ENCODE results near the gene IL23R. TPM values are rescaled to one million over a fixed set of nuclear protein-coding genes. Genes with fewer than 3 reads are reported as not detected.

Gene IL23R
- total and polyA plus RNA-seq, 5 donors, result not detected

DNA sequence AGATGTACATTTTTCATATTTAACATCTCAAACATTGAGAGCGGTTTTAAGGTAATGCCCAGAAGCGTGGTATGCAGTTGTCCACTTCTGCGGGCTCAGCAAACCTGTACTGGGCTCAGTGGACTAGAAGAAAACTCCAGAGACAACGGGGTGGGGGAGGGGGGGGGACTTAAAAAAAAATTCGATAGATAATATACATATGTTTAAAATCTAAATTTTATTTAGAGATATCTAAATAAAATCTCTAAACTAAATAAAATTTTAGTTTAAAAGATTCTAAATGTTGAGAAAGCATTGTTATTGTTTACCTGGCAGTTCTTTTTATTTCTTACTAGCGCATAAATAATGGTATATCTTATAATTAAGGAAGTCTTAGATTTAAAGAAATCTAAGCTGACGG lies 140.3 kb downstream of the IL23R start:
- intact Hi-C loops (cut with DNase I), result no loop called here
- no peak for ATAC-seq

GRCh38 chr1:67307251-67308060 lies 141.2 kb downstream of the IL23R start, which contains the start of gene IL12RB2:
Gene IL12RB2, plus strand, starts transcription at chr1:67307873. Its CDS starts 12,496 bp downstream, at chr1:67320369.
- no peak within 1 kb of the TSS for H3K27ac ChIP-seq (ENCODE audit: low read length)
- 3% methylated on average over 75 of the region's 75 CpGs for WGBS
- intact Hi-C loops (cut with DNase I), result no loop called here
- H3K4me3 ChIP-seq (ENCODE audit: low read length), result peak within 1 kb of the TSS; percentile 55
- no peaks in the 10 kb centered on the region for H3K9me3 ChIP-seq (ENCODE audit: control insufficient read depth, low read length)
- ATAC-seq (peak; percentile 50 to 62), DNase-seq (peak; percentile 13 to 61 (median 58))
- H3K4me1 ChIP-seq (ENCODE audit: control insufficient read depth, insufficient read depth, low read length), result no peaks in the 10 kb centered on the region
- H3K27me3 ChIP-seq (ENCODE audit: control insufficient read depth, insufficient read depth), result no peaks in the 10 kb centered on the region

More for the DNA sequence above, 140.3 kb downstream of the IL23R start:
- H3K4me3 ChIP-seq (ENCODE audit: low read length), result no peak overlapping the region
- H3K9me3 ChIP-seq (ENCODE audit: control insufficient read depth, low read length), result no peaks in the 10 kb centered on the region
- no peaks in the 10 kb centered on the region for H3K4me1 ChIP-seq (ENCODE audit: control insufficient read depth, insufficient read depth, low read length)
- no peak overlapping the region for H3K27ac ChIP-seq (ENCODE audit: low read length)
- DNase-seq, result no peak
- no peaks in the 10 kb centered on the region for H3K27me3 ChIP-seq (ENCODE audit: control insufficient read depth, insufficient read depth)
- WGBS, result 89% methylated on average over 7 of the region's 7 CpGs

DNA sequence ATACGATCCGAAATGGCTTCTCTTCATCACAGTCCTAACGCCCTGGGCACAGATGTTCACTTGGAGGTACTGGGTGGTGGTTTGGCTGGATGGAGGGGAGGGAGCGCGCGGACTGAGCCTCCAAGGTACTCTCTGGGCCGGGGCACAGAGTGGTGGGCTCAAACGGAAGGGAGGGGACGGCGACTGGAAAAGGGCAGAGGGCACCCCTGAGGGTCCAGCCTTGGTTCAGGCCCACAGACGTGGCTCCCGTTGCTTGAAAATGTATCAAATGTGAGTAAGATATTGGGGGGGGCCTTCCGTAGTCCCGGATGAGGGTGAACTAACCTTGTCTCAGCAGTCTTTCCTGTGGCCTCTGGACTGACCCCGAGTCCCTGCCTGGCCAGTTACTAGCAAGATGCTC lies 141.9 kb downstream of the IL23R start:
- no peaks in the 10 kb centered on the region for H3K4me1 ChIP-seq (ENCODE audit: control insufficient read depth, insufficient read depth, low read length)
- H3K27me3 ChIP-seq (ENCODE audit: control insufficient read depth, insufficient read depth), result no peaks in the 10 kb centered on the region
- DNase-seq, result no peak
- peak in 1 of 2 donors; percentile 19 for ATAC-seq
- no peaks in the 10 kb centered on the region for H3K9me3 ChIP-seq (ENCODE audit: control insufficient read depth, low read length)
- H3K27ac ChIP-seq (ENCODE audit: low read length), result no peak overlapping the region
- intact Hi-C loops (cut with DNase I), result no loop called here
- no peak overlapping the region for H3K4me3 ChIP-seq (ENCODE audit: low read length)
- WGBS, result 38% methylated on average over 15 of the region's 15 CpGs

Other genes starting within 250 kb of the IL23R start
- 10 to 100 TPM; 18.6 to 27.0 (median 23.9) TPM for gene DNAI4, start 241.6 kb upstream of the IL23R start, total RNA-seq
- gene DNAI4, start 241.6 kb upstream of the IL23R start, polyA plus RNA-seq, result 1.8 TPM
- 10 to 100 TPM; 19.2 to 26.9 (median 22.8) TPM for gene MIER1, start 241.5 kb upstream of the IL23R start, total RNA-seq
- 8.9 TPM for gene MIER1, start 241.5 kb upstream of the IL23R start, polyA plus RNA-seq
- gene SLC35D1, start 112.3 kb upstream of the IL23R start, total RNA-seq, result 1 to 10 TPM; 3.2 to 4.6 (median 4.1) TPM
- gene SLC35D1, start 112.3 kb upstream of the IL23R start, polyA plus RNA-seq, result 2.4 TPM
- gene C1orf141, start 31.5 kb upstream of the IL23R start, total RNA-seq, result not detected
- gene C1orf141, start 31.5 kb upstream of the IL23R start, polyA plus RNA-seq, result not detected
- gene IL12RB2, start 141.4 kb downstream of the IL23R start, total RNA-seq, result under 1 TPM; 0.17 to 0.33 (median 0.23) TPM
- 0.05 TPM for gene IL12RB2, start 141.4 kb downstream of the IL23R start, polyA plus RNA-seq

All from right cardiac atrium (tissue), 5 donors.